Stomach (tissue), 4 donors: ENCODE results near the gene NDC80.

Experiments used
- POLR2AphosphoS5 ChIP-seq, 3 donors: sonication (generic); formaldehyde crosslinking; IDR thresholded peaks; one replicate each; pipeline ENCODE4 v1.6.1; 2016; ENCODE audit warnings: antibody characterized with exemption in 3 of 3
- TF ChIP-seq, protein P1 (sequence below), 7 experiments: fragments of 450-650 bp in 4 of 7; fragments of 200-600 bp in 3 of 7; sonication (generic) in 3 of 7; IDR thresholded peaks; one replicate each; pipeline ENCODE4 v1.5.1; 2016 to 2019; ENCODE audit warnings: antibody characterized with exemption in 7 of 7, control low read depth in 2 of 7, mild to moderate bottlenecking in 1 of 7

DNA sequence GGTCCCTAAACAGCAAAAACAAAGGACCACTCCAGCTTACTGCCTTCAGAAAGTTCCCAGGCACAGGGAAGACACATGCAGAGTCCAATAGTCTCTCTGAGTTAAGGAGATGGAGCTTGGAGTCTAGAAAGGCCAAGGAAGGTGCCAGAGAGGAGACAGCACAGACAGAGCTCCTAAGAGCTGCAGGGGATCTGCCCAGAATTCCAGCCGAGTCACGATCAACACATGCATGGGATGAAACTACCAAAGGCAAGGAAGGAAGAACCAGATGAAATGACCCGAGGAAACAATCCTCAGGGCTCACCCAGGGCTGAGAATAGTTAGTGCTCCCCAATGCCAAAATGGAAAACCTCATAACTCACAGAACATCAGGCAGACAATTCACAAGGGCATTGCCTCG lies 15.5 kb upstream of the NDC80 start:
- TF ChIP-seq, protein P1, sequence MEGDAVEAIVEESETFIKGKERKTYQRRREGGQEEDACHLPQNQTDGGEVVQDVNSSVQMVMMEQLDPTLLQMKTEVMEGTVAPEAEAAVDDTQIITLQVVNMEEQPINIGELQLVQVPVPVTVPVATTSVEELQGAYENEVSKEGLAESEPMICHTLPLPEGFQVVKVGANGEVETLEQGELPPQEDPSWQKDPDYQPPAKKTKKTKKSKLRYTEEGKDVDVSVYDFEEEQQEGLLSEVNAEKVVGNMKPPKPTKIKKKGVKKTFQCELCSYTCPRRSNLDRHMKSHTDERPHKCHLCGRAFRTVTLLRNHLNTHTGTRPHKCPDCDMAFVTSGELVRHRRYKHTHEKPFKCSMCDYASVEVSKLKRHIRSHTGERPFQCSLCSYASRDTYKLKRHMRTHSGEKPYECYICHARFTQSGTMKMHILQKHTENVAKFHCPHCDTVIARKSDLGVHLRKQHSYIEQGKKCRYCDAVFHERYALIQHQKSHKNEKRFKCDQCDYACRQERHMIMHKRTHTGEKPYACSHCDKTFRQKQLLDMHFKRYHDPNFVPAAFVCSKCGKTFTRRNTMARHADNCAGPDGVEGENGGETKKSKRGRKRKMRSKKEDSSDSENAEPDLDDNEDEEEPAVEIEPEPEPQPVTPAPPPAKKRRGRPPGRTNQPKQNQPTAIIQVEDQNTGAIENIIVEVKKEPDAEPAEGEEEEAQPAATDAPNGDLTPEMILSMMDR (IDR thresholded peaks at IDR 0.05): no peak
- TF ChIP-seq POLR2AphosphoS5 (IDR thresholded peaks at IDR 0.05): no peak
